ENCODE measurements around the gene SOCS6.

GRCh38 chr18:70294471-70295191, 5.8 kb downstream of the SOCS6 start:
- no peak for TF ChIP-seq CTCF (IDR thresholded peaks at IDR 0.05; ENCODE audit: extremely low read depth in 1 of 2, insufficient read depth in 1 of 2, low read depth in 1 of 2, low read length in 2 of 2)
- no peak for TF ChIP-seq EZH2 (IDR thresholded peaks at IDR 0.05; ENCODE audit: borderline replicate concordance, low read depth, low read length, severe bottlenecking)
- no peak for TF ChIP-seq POLR2A (IDR thresholded peaks at IDR 0.05; ENCODE audit: low read depth, low read length)
- TF ChIP-seq POLR2AphosphoS5 (IDR thresholded peaks at IDR 0.05; ENCODE audit: insufficient read depth, low read depth, low read length), result no peak
- no peak for TF ChIP-seq MAX (IDR thresholded peaks at IDR 0.05; ENCODE audit: insufficient read depth, insufficient read length)
- TF ChIP-seq MYC (IDR thresholded peaks at IDR 0.05; ENCODE audit: low read depth, low read length), result no peak

Data from endothelial cell of umbilical vein (primary cell).